BE2C (cell line): ENCODE results near the gene PAQR6.

Source experiments
- DNase-seq: peaks from one replicate; pipeline ENCODE4 v3.0.0-alpha.2; 2020
- H3K27me3 ChIP-seq: fragments of 250-450 bp; sonication (Bioruptor Pico); 2 replicates; pipeline ENCODE4 v1.5.1; 2020; ENCODE audit warnings: mild to moderate bottlenecking
- H3K36me3 ChIP-seq: fragments of 250-450 bp; sonication (Bioruptor Pico); 2 replicates; pipeline ENCODE4 v1.5.1; 2020; ENCODE audit warnings: mild to moderate bottlenecking
- H3K4me1 ChIP-seq: fragments of 250-450 bp; sonication (Bioruptor Pico); 2 replicates; pipeline ENCODE4 v1.5.1; 2020
- H3K4me3 ChIP-seq: 2 replicates; pipeline ENCODE4 v1.5.1; 2011; ENCODE audit warnings: low read depth, low read length
- H3K9me3 ChIP-seq: fragments of 250-450 bp; sonication (Bioruptor Pico); 2 replicates; pipeline ENCODE4 v1.5.1; 2020
- CTCF ChIP-seq: IDR thresholded peaks from 2 replicates; pipeline ENCODE4 v1.5.1; 2012; ENCODE audit warnings: mild to moderate bottlenecking, low read depth, low read length

PAQR6 gene

DNA sequence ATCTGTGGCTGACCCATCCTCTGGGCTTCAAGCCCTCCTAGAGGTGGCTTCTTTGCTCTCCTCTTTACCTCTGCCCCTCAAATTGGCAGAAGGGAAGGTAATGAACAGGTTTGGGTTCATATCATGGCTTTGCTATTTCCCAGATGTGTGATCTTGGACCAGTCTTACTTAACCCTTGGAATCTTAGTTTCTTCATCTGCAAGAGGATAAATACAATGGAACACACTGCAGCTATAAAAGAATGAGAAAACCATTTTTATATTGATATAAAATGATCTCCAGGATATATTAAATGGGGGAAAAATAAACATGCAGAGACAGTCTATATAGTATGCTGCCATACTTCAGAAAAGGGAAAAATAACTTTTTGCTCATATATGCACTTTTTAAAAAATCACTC lies 42.0 kb upstream of the PAQR6 start:
- H3K36me3 ChIP-seq: peaks cover 4% of the 10 kb centered on the region
- no peak for DNase-seq
- no peaks in the 10 kb centered on the region for H3K4me1 ChIP-seq
- TF ChIP-seq CTCF: no peak
- H3K9me3 ChIP-seq: no peaks in the 10 kb centered on the region
- H3K27me3 ChIP-seq: no peaks in the 10 kb centered on the region
- no peak overlapping the region for H3K4me3 ChIP-seq

DNA sequence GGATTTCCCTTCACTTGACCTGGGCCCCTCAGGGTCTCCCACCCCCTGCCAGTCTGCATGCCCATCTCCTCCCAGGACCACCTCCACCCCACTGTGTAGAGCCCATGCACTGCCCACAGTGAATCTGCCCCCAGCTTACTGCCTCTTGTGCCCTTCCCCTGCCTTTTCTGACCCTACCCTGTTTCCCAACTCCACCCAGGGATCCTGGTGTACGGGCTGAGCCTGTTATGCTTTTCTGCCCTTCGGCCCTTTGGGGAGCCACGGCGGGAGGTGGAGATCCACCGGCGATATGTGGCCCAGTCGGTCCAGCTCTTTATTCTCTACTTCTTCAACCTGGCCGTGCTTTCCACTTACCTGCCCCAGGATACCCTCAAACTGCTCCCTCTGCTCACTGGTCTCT lies 38.2 kb upstream of the PAQR6 start:
- TF ChIP-seq CTCF: no peak
- H3K4me3 ChIP-seq: no peak overlapping the region
- no peaks in the 10 kb centered on the region for H3K27me3 ChIP-seq
- no peak for DNase-seq
- H3K9me3 ChIP-seq: no peaks in the 10 kb centered on the region
- H3K36me3 ChIP-seq: peaks cover 9% of the 10 kb centered on the region
- H3K4me1 ChIP-seq: peaks cover 1% of the 10 kb centered on the region; the same call in 1 of the 2 replicates

GRCh38 chr1:156285437-156285836 lies 37.6 kb upstream of the PAQR6 start:
- Histone ChIP-seq H3K4me1 (peaks cover 5% of the 10 kb centered on the region; the same call in 1 of the 2 replicates), H3K27me3 (no peaks in the 10 kb centered on the region), H3K36me3 (peaks cover 11% of the 10 kb centered on the region), H3K9me3 (no peaks in the 10 kb centered on the region), H3K4me3 (no peak overlapping the region)
- TF ChIP-seq CTCF: no peak
- DNase-seq: no peak

GRCh38 chr1:156284757-156285156 lies 36.9 kb upstream of the PAQR6 start:
- Histone ChIP-seq H3K36me3 (peaks cover 18% of the 10 kb centered on the region), H3K27me3 (no peaks in the 10 kb centered on the region), H3K4me1 (peaks cover 5% of the 10 kb centered on the region; the same call in 1 of the 2 replicates), H3K9me3 (no peaks in the 10 kb centered on the region), H3K4me3 (no peak overlapping the region)
- no peak for DNase-seq
- no peak for TF ChIP-seq CTCF

DNA sequence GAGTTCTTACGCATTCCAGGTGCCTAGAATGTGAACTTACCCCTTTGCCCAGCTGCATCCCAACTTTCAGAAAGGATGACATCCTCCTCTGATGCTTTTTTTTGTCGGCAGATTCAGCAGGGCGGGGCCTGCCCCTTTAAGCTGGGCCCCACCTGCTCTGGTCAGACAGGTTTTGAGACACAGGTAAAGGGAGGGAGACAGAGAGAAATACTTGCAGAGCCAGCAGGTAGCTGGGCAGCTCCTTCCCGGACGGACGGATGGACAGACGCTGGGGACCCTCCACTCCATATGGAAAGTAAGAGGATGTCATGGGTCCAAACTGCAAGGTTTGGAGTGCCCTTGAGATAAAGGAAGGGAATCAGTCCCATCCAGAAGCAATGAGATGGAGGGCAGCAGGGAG lies 36.3 kb upstream of the PAQR6 start, which contains the start of gene TMEM79:
Gene TMEM79, plus strand, starts transcription at position 214 of the 400 bp plus-strand sequence. CDS start 902 bp downstream, outside the sequence.
- DNase-seq: no peak
- TF ChIP-seq CTCF: no peak
- Histone ChIP-seq H3K27me3 (no peaks in the 10 kb centered on the region), H3K36me3 (peaks cover 25% of the 10 kb centered on the region), H3K4me3 (peak within 1 kb of the TSS; percentile 73), H3K9me3 (no peaks in the 10 kb centered on the region), H3K4me1 (peaks cover 5% of the 10 kb centered on the region; the same call in 1 of the 2 replicates)

DNA sequence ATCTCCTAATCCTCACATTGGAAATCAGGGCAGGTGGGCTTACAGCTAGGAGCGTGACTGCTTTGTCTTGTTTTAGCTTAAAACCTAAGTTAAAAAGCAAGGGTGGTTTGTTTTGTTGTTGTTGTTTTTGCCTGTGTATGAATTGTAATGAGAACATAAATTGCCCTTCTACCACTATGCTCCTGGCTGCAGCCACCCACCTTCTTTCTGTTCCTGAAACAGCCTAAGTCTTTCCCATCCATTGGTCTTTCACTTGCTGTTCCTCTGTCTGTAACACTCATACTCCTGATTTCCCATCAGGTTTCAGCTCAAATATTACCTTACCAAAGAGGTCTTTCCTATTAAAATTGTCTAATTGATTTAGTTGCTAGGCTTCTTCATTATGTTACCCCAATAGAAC lies 35.7 kb upstream of the PAQR6 start:
- DNase-seq: no peak
- H3K4me3 ChIP-seq: peak overlapping the region; percentile 73
- peaks cover 5% of the 10 kb centered on the region; the same call in 1 of the 2 replicates for H3K4me1 ChIP-seq
- H3K36me3 ChIP-seq: peaks cover 27% of the 10 kb centered on the region
- no peaks in the 10 kb centered on the region for H3K9me3 ChIP-seq
- no peaks in the 10 kb centered on the region for H3K27me3 ChIP-seq
- TF ChIP-seq CTCF: no peak
